NT2/D1 (cell line): ENCODE data around the gene TMEM163.
"Not testable (repeated sequence)": the region's sequence is repeated elsewhere in the genome, so short reads cannot be mapped to it uniquely, and the experiment has no call there.

ENCODE experiments used
- DNase-seq: peaks from one replicate; pipeline ENCODE4 v3.0.0-alpha.2; 2011; ENCODE audit warnings: low read depth, low spot score
- H3K27me3 ChIP-seq: 2 replicates; pipeline ENCODE4 v1.6.0; 2011; ENCODE audit warnings: mild to moderate bottlenecking; ENCODE audit not compliant: insufficient read length, insufficient read depth
- H3K36me3 ChIP-seq: 2 replicates; pipeline ENCODE4 v1.6.1; 2011; ENCODE audit warnings: mild to moderate bottlenecking, low read length, mixed read lengths; ENCODE audit not compliant: insufficient read depth, insufficient read length
- H3K4me1 ChIP-seq: 2 replicates; pipeline ENCODE4 v1.5.1; 2011; ENCODE audit not compliant: insufficient read depth, insufficient read length
- H3K4me3 ChIP-seq: 2 replicates; pipeline ENCODE4 v1.5.1; 2011; ENCODE audit warnings: low read depth; ENCODE audit not compliant: insufficient read length
- H3K9ac ChIP-seq: 2 replicates; pipeline ENCODE4 v1.6.0; 2011; ENCODE audit warnings: low read depth; ENCODE audit not compliant: insufficient read length
- H3K9me3 ChIP-seq: 2 replicates; pipeline ENCODE4 v1.5.1; 2011; ENCODE audit warnings: mild to moderate bottlenecking, low read length; ENCODE audit not compliant: insufficient read depth
- SUZ12 ChIP-seq: IDR thresholded peaks from 2 replicates; pipeline ENCODE4 v1.6.1; 2011; ENCODE audit not compliant: insufficient read length, insufficient read depth; ENCODE audit errors: extremely low read depth
- YY1 ChIP-seq: IDR thresholded peaks from 2 replicates; pipeline ENCODE4 v1.6.1; 2011; ENCODE audit not compliant: insufficient read length, insufficient read depth
- ZNF274 ChIP-seq: IDR thresholded peaks from 2 replicates; pipeline ENCODE4 v1.6.1; 2011; ENCODE audit warnings: mild to moderate bottlenecking, low read depth, low read length

The TMEM163 gene

GRCh38 chr2:134518101-134518500 lies 200.7 kb downstream of the TMEM163 start:
- no peaks in the 10 kb centered on the region for H3K9me3 ChIP-seq
- no peaks in the 10 kb centered on the region for H3K27me3 ChIP-seq
- no peak overlapping the region for H3K9ac ChIP-seq
- H3K36me3 ChIP-seq = no peaks in the 10 kb centered on the region
- no peak for DNase-seq
- H3K4me3 ChIP-seq = no peak overlapping the region
- TF ChIP-seq YY1 (no peak), SUZ12 (no peak), ZNF274 (no peak)
- H3K4me1 ChIP-seq = no peaks in the 10 kb centered on the region

- Histone ChIP-seq H3K9ac (no peak overlapping the region), H3K4me3 (no peak overlapping the region), H3K4me1 (no peaks in the 10 kb centered on the region), H3K9me3 (no peaks in the 10 kb centered on the region), H3K36me3 (no peaks in the 10 kb centered on the region), H3K27me3 (no peaks in the 10 kb centered on the region)
- DNase-seq = no peak
- TF ChIP-seq YY1 = no peak
- TF ChIP-seq SUZ12 = no peak
- no peak for TF ChIP-seq ZNF274
Measured at GRCh38 chr2:134515137-134515536, 203.7 kb downstream of the TMEM163 start.

- no peaks in the 10 kb centered on the region for H3K4me1 ChIP-seq
- no peak overlapping the region for H3K9ac ChIP-seq
- H3K36me3 ChIP-seq = no peaks in the 10 kb centered on the region
- H3K4me3 ChIP-seq = no peak overlapping the region
- H3K27me3 ChIP-seq = no peaks in the 10 kb centered on the region
- no peaks in the 10 kb centered on the region for H3K9me3 ChIP-seq
- TF ChIP-seq SUZ12 (no peak), YY1 (no peak), ZNF274 (no peak)
- no peak for DNase-seq
Measured at GRCh38 chr2:134513465-134513804, 205.4 kb downstream of the TMEM163 start.

- Histone ChIP-seq H3K27me3 (no peaks in the 10 kb centered on the region), H3K36me3 (no peaks in the 10 kb centered on the region), H3K9ac (no peak overlapping the region), H3K4me1 (no peaks in the 10 kb centered on the region), H3K9me3 (no peaks in the 10 kb centered on the region), H3K4me3 (no peak overlapping the region)
- TF ChIP-seq SUZ12 = no peak
- no peak for TF ChIP-seq ZNF274
- TF ChIP-seq YY1 = no peak
- no peak for DNase-seq
Measured at GRCh38 chr2:134512734-134513464, 205.9 kb downstream of the TMEM163 start.

GRCh38 chr2:134508391-134508790 lies 210.4 kb downstream of the TMEM163 start:
- Histone ChIP-seq H3K4me1 (no peaks in the 10 kb centered on the region), H3K4me3 (no peak overlapping the region), H3K9ac (no peak overlapping the region), H3K27me3 (no peaks in the 10 kb centered on the region), H3K9me3 (no peaks in the 10 kb centered on the region), H3K36me3 (no peaks in the 10 kb centered on the region)
- DNase-seq = no peak
- TF ChIP-seq ZNF274 (no peak), YY1 (no peak), SUZ12 (no peak)

GRCh38 chr2:134507697-134508096 lies 211.1 kb downstream of the TMEM163 start:
- no peaks in the 10 kb centered on the region for H3K27me3 ChIP-seq
- H3K9ac ChIP-seq = no peak overlapping the region
- TF ChIP-seq SUZ12 = no peak
- no peak for TF ChIP-seq YY1
- TF ChIP-seq ZNF274 = no peak
- H3K9me3 ChIP-seq = no peaks in the 10 kb centered on the region
- H3K4me3 ChIP-seq = no peak overlapping the region
- no peaks in the 10 kb centered on the region for H3K36me3 ChIP-seq
- no peak for DNase-seq
- H3K4me1 ChIP-seq = no peaks in the 10 kb centered on the region

GRCh38 chr2:134507159-134507558 lies 211.6 kb downstream of the TMEM163 start:
- not testable (repeated sequence) for H3K4me1 ChIP-seq, H3K4me3 ChIP-seq, DNase-seq, H3K9ac ChIP-seq, H3K27me3 ChIP-seq, H3K9me3 ChIP-seq, H3K36me3 ChIP-seq

- H3K27me3 ChIP-seq = no peaks in the 10 kb centered on the region
- H3K36me3 ChIP-seq = no peaks in the 10 kb centered on the region
- TF ChIP-seq ZNF274 (no peak), SUZ12 (no peak), YY1 (no peak)
- no peak for DNase-seq
- no peaks in the 10 kb centered on the region for H3K4me1 ChIP-seq
- H3K9me3 ChIP-seq = no peaks in the 10 kb centered on the region
- H3K4me3 ChIP-seq = no peak overlapping the region
- no peak overlapping the region for H3K9ac ChIP-seq
Measured at GRCh38 chr2:134505446-134505845, 213.4 kb downstream of the TMEM163 start.
